GM18507 (cell line): Measurements from ENCODE around the gene COX19.
"Not testable (repeated sequence)": the region's sequence is repeated elsewhere in the genome, so short reads cannot be mapped to it uniquely, and the experiment has no call there.

Experiments used
- DNase-seq: peaks from one replicate; pipeline ENCODE4 v3.0.0; 2011; ENCODE audit warnings: low read depth; ENCODE audit not compliant: insufficient read length; ENCODE audit errors: extremely low spot score
- FAIRE-seq: peaks from 2 replicates; lab custom pipeline; 2011; peaks lifted over from hg19 to GRCh38; lab: Jason Lieb, UNC

The COX19 gene

GRCh38 chr7:951881-952547 is 23.3 kb downstream of the COX19 start:
- no peak for FAIRE-seq

GRCh38 chr7:949021-949934 is 26.1 kb downstream of the COX19 start:
- no peak for DNase-seq
- no peak for FAIRE-seq

More at GRCh38 chr7:951881-952547, 23.3 kb downstream of the COX19 start:
- DNase-seq = no peak

GRCh38 chr7:947391-948210 is 27.7 kb downstream of the COX19 start:
- DNase-seq (no peak), FAIRE-seq (no peak)

DNA sequence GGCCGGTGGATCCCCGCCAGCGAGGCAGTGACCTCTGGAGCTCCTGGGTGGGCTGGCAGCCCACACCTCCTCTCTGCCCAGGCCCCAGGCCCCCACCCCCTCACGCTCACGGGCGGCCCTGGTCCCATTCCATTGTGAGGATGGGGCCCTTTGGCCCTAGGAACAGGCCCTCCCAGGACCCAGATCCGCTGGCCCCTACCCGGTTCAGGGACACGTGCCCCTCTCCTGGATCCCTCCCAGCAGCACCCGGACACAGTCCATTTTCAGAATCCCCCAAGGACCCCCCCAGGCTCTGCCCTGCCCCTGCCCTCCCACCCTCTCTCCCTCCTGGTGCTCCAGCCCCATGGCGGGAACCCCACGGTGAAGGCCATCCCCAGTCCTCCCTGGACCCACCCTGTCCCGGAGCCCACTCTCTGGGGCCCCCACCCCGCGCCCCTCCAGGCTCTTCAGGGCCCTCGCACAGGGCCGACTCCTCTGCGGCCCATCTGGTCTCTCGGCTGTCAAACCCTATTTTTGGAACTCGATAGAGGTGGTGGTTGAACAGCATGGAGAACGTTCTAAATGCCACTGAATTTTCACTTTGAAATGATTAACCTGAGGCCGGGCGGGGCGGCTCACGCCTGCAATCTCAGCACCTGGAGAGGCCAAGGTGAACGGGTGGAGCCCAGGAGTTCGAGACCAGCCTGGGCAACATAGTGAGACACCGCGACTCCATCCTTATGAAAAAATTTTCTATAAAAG is 28.9 kb downstream of the COX19 start:
- FAIRE-seq (no peak), DNase-seq (no peak)

DNA sequence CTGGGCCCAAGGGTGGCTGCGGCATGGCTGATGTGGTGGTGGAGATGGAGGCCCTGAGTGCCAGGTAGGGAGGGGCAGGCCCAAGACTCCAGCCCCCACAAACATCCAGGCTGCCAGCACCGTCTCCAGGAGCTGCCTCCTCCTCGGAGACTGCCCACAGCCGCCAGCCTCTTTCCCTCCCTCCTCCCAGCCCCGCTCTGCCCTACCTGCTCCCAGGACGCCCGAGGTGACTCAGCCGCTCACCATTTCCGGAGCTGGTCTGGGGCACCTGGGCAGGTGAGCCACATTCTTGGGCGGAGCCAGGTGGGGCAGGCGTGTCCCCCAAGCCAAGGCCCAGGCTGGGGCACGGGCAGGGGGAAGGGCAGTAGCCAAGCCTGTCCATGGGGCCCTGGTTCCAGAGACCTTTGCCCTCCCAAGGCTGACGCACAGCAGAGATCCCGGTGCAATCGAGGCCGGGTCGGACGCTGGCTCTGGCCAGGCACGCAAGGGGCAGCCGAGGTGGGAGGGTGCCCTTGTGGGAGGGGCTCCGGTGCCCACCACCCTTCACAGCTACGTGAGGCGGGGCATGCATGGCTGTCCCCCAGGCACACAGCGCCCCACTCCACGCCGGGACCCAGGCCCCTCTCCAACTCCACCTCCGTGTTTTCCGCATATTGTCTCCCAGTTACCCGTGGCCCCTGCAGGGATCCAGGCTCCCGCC is 29.6 kb downstream of the COX19 start:
- DNase-seq (no peak), FAIRE-seq (no peak)

GRCh38 chr7:945147-945555 is 30.2 kb downstream of the COX19 start:
- DNase-seq (no peak), FAIRE-seq (no peak)

DNA sequence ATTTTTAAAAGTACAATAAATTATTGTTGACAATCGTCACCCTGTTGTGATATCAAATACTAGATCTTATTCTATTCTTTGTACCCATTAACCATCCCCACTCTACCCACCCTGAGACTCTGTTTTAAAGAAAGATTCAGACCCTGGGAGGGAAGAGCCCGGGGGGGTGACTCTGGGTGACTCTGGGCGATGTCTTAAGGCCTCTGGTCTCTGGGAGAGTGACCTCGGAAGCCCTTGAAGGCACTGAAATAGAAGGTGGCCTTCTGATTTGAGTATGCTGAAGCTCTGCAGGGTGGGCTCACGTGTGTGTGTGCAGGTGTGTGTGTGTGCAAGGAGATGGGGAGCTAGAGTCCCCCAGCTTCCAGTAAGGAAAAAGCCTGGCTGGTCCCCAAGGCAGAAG is 30.6 kb downstream of the COX19 start:
- FAIRE-seq (no peak), DNase-seq (no peak)

DNA sequence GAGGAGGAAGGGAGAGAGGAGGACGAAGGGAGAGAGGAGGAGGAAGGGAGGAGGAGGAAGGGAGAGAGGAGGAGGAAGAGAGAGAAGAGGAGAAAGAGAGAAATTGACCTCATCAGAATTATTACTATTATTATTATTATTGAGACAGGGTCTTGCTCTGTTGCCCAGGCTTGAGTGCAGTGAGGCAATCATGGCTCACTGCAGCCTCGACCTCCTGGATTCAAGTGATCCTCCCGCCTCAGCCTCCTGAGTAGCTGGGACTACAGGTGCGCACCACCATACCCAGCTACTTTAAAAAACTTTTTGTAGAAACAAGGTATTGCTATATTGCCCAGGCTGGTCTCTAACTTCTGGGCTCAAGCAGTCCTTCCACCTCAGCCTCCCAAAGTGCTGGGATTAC is 31.6 kb downstream of the COX19 start:
- not testable (repeated sequence) for FAIRE-seq, DNase-seq

DNA sequence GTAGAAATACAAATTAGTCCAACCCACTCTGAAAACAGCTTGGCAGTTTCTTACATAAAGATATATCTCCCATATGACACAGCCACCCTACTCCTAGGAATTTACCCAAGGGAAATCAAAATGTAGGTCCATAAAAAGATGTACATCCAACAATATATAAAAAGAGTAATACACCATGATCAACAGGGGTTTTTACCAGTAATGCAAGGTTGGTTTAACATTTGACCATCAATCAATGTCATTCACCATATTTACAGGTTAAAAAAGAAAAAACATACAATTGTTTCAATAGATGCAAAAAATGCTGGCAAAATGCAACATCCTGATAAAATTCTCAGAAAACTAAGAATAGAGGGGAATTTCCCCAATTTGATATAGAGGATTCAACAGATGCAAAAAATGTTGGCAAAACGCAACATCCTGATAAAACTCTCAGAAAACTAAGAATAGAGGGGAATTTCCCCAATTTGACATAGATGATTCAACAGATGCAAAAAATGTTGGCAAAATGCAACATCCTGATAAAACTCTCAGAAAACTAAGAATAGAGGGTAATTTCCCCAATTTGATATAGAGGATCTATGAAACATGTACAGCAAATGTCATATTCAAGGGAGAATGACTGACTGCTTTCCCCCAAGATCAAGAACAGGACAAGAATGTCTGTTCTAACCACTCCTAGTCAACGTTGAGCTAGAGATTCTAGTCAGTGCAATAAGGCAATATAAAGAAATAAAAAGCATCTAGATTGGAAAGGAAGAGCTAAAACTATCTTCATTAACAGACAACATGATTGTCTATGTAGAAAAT is 34.5 kb downstream of the COX19 start:
- DNase-seq = no peak
- peak; percentile 47 for FAIRE-seq

GRCh38 chr7:939843-940242 is 35.5 kb downstream of the COX19 start:
- DNase-seq (no peak), FAIRE-seq (no peak)

DNA sequence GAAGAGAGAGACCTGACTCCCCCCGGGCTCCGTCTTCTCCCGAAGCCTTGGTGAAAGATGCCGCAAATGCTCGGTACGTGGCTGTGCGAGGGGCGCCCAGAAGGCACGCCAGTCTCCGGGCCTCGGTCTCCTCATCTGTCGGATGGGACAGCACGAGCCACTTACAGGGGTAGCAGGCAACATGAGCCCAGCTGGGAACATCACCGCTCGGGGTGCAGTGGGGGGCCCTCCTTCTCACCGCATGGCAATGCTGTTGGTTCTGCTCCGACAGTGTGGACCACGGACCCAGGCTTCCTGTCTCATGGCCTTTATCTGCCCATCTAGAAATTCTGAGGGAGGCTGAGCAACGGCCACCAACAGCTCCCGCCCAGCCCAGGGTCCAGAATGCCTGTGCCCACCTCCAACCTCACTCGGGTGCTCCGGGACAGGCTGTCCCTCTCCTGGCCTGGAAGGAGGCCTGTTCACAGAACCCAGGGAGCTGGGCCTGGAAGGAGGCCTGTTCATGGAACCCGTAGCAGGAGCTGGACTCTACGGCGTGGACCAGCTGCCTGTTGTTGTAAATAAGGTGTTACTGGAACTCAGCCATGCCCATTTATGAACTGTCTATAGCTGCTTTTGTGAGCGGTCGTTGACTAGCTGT is 36.7 kb downstream of the COX19 start:
- FAIRE-seq (no peak), DNase-seq (no peak)

DNA sequence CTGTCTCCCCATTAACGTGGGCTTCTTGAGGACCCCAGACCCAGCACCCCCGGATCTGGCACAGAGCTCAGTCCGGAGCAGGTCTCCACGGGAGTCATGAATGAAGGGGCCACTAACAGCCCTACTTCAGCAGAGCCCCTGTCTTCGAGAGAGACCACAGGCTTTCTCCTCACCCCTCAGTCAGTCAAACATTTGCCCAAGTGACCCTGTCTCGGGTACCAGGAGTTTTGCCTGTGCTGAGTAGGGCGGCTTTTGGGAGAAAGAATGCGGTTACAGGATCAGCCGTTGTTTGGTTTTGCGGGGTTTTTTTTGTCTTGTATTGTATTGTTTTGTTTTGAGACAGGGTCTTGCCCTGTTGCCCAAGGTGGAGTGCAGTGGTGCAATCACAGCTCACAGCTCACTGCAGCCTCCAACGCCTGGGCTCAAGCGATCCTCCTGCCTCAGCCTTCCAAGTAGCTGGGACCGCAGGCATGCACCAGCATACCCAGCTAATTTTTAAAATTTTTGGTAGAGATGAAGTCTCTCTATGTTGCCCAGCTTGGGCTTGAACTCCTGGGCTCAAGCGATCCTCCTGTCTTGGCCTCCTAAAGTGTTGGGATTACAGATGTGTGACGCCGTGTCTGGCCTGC is 37.4 kb downstream of the COX19 start:
- FAIRE-seq (no peak), DNase-seq (no peak)

DNA sequence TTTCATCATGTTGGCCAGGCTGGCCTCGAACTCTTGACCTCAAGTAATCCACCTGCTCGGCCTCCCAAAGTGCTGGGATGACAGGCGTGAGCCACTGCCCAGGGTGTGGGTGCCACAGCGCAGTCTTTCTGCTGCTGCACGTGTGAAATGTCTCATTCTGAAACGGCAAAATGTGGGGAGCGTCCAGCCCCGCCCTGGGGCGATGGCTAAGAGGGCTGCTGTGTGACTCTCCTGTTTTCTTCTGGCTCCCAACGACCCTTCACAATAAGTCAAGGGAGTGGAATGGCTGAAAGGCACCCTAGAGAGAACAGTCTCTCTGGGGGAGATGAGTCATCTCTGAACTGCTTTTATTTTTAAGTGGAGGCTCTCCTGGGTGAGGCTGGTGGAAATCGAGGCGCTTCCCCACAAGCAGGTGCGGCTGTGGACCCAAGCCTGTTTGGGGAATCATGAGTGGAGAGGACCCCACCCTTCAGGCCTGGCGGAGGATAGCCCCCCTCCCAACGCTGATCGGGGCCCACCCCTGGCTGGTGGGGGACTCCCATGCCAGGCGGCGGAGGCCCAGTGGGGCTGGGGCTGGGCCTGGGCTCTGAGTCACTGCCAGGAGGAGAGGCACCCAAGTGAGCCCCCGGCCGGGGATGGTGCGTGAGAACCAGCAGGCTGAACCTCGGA is 38.8 kb downstream of the COX19 start:
- DNase-seq (peak; percentile 71), FAIRE-seq (peak; percentile 96)

DNA sequence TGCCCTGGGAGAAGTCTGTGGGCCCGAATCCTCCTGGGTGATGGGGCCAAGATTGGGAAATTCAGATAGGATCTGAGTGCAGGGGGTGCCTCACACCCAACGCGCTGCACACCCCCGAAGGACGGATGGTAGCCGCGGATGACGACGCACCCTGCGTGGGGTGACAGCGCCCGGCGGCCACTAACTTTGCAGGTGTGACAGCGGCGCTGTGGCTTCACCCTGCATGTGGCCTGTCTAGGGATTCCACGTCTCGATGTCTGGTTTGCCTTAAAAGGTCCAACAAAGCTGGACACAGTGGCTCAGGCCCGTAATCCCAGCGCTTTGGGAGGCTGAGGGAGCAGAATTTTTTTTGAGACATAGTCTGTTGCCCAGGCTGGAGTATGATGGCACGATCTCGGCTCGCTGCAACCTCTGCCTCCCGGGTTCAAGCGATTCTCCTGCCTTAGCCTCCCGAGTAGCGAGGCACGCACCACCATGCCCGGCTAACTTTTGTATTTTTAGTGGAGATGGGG is 39.4 kb downstream of the COX19 start:
- no peak for DNase-seq
- FAIRE-seq = no peak

- DNase-seq (no peak), FAIRE-seq (no peak)
These were observed 40.0 kb downstream of the COX19 start for GRCh38 chr7:935164-935873.
